Nucleus accumbens (tissue), 56 donors: ENCODE data around the gene RGSL1.

Experiments
- DNase-seq, 56 donors: peaks; one replicate each; lab custom pipeline; 2025; lab: John Stamatoyannopoulos, UW

RGSL1 gene

GRCh38 chr1:182587093-182587492 is 137.1 kb downstream of the RGSL1 start:
- DNase-seq: no peak

GRCh38 chr1:182587666-182588499 is 137.9 kb downstream of the RGSL1 start:
- DNase-seq: no peak

DNA sequence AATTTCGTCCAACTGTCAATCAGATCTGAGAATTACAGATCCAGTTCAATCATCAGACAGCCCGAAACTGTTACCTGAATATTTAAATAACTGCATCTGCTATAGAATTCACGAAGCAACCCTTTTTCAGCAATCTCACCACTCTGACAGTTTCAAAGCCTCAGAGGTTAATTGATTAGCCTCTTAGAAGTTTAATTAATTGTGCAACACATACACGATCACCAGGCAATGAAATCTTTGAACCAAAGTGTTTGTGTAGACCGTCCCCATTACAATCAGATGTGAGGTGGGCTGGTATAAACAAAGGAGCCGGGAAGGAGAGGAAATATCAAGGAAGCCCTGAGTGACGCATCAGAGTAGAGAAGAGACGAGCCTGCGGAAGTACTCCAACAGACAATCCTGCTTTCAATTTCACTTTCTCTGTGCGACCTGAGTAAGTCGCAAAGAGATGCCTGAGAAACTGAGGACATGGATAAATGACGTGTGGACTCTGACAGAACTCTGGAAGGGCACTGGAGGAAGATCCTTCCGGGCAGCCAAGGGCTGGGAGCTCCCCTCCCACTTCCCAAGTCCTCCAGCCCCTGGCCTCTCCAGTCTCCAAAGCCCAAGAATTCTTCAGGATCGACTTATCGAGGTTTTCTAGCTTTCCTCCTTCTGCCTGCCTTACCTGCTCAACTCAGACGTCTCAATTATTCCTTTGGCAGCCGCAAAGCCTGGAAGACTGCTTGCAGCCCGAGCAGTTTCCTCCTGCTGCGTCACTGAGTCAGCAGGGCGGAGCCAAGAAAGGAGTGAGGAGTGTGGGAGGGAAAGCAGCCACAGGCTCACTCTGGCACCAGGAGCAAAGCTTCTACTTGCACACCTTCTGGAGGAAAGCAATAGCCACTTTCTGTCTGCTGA is 138.8 kb downstream of the RGSL1 start, which contains the start of gene RNASEL:
Gene RNASEL (minus strand): TSS at position 757 of the 897 bp plus-strand sequence. CDS start 2,450 bp downstream, outside the sequence.
- DNase-seq: peak in 50 of 56 donors; percentile 22 to 84 (median 54)

- DNase-seq: no peak
These were observed 139.6 kb downstream of the RGSL1 start for GRCh38 chr1:182589520-182589919.

DNA sequence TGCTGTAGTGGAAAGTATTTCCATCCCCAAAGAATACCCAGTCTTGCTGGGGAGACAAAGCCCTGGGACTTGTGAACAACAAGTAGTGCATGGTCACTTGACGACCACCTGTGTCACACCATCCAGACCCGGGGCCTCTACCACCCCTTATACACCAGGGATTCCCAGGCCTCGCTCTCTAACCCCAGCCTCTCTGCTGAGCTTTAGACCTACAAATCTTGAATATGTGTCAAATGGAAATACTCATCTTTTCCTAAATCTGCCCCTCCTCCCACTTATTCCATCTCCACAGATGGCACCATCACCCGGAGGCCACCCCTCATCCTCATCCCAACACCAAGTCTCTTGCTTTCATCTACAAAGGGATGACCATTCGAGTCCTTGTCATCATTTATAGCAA is 140.0 kb downstream of the RGSL1 start:
- no peak for DNase-seq

- DNase-seq: peak in 35 of 56 donors; percentile 8 to 78 (median 41)
These were observed 145.8 kb downstream of the RGSL1 start for GRCh38 chr1:182595641-182596240.

GRCh38 chr1:182596934-182597333 is 147.0 kb downstream of the RGSL1 start:
- DNase-seq: no peak

DNA sequence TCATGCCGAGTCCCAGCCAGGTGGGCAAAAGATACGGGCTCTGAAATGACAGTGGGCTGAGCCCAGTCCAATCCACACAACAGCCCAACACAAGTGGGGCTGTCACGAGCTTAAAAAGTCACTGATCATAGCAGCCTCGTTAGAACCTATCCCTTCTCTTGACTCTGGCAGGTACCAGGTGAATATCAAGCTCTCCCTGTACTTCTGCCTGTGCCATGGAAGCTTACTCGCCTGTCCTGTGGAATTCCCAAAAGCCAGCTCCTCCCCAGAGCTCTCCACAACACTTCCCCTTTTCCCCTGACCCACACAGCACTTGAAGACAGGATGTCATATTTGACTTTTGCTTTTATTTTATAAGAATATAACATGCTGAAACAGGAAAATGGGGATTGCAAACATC is 148.3 kb downstream of the RGSL1 start:
- no peak for DNase-seq

DNA sequence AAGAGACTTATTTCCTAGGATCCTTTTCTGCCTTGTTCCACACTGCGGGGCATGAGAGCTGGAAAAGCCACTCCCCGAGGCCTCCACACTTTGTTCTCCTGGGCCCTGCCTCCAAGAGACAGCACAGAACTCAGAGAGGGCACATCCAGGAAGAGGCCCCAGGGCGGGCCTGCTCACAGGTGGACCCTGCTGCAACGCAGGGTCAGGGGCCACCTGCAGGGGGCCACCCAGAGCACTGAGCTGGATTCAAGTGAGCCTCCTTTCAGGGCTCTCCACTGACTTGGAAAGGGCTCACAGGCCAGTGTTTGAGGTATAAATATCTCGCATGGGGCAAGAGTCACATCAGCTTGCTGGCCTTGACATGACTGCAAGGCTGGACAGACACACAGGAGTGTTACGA is 149.4 kb downstream of the RGSL1 start:
- DNase-seq: no peak

DNA sequence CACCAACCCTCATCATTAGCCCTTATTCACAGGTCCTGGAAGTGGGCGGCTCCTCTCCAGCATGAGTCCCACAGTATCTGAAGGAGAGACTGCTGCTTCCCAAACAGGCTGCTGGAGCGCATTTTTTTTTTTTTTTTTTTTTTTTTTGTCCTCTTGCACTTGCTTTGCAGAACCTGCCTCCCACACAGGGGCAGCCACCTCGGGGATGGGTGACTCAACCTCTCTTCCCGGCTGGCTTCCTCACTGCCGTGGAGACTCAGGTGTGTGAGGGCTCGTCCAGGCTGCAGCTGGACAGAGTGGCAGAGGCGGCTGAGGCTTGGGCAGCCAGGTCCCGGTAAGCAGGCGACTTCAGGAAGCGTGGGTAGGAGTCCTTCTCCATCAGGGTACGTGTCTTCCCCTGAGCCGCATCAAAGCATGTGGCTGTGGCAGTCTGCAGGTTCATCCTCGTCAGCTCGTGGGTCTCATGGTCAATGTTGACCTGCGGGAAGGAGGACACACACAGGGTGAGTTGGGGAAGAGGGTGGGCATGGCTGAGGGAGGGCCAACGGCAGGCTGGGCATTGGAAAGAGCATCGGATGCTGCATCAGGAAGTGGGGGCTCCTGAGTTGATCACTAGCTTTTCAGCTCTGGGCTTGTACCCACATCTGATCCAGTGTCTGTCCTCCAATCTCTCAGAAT is 150.2 kb downstream of the RGSL1 start:
- peak in 7 of 56 donors; percentile 10 to 42 (median 26) for DNase-seq

GRCh38 chr1:182600745-182601415 is 150.9 kb downstream of the RGSL1 start:
- DNase-seq: no peak

DNA sequence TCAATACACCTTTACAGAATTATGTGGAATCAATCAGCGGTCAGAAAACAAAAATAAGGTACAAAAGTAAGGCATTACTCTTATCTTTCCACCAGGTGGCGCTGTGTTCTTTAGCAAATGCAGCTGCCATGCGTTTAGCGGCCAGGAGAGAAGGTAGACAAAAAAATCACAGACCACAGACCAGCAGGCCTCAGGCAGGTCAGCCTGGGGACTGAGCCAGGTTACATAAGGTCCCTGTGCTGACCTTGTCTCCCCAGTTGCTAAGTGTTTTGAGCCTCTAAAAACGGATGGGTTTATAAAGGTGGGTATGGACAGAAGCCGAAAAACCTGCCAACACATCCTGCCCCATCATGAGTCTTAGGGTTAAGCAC is 151.5 kb downstream of the RGSL1 start:
- DNase-seq: peak in 40 of 56 donors; percentile 16 to 69 (median 40)

DNA sequence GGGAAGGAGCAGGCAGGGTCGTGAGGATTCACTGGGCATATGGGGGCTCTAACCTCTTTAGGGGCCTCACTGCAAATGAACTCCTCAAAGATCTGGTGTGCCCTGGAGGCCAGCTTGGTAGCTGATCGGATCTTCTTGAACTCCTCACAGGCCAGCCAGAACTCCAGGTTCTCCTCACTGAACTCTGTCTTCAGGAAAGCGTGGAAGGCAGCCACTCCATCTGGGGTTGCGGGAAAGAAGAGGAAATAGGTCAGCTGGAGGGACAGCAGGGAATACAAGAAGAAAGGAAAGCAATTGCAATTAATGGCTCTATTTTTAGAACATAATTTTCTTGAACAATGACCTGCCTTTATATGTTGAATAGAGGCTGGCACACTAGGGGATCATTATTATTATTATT is 152.0 kb downstream of the RGSL1 start:
- peak in 1 of 56 donors; percentile 17 for DNase-seq

GRCh38 chr1:182602935-182603645 is 153.1 kb downstream of the RGSL1 start:
- peak in 1 of 56 donors; percentile 14 for DNase-seq

- DNase-seq: peak in 2 of 56 donors; percentile 47 to 50
These were observed 153.8 kb downstream of the RGSL1 start for GRCh38 chr1:182603646-182604174.

- DNase-seq: peak; percentile 30 to 92 (median 78)
These were observed 154.5 kb downstream of the RGSL1 start, which contains the start of gene RGS16 for GRCh38 chr1:182604175-182605164. TSS of gene RGS16 (minus strand) at chr1:182604389. CDS start at chr1:182604259, 130 bp downstream.

DNA sequence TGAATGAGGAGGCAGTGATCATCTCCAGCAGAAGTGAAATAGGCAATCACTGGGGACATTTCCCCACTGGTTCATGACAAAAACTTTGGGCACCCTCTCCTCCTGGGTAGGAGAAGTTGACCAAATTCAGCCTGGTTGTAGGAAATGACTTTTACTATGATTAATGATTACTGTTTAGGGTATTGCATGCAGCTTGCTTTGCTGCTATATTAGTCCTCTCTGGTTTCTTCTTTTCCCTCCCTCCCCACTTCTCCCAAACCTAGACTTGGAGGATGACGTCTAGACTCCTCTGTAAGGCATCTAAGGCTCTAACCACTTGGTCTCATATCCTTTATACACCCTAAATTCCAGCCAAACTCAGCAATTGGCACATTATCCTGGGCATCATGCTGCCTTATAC is 157.6 kb downstream of the RGSL1 start:
- no peak for DNase-seq
